Panc1 (cell line): ENCODE data around the gene TMOD2. TPM values are rescaled to one million over a fixed set of nuclear protein-coding genes. Genes with fewer than 3 reads are reported as not detected.
A peak's percentile ranks its signal among the peaks of the same experiment; 100 is the strongest.

Experiments
- ATAC-seq: fragments of 200-7000 bp; cut with Tn5 transposase; 2 replicates; pipeline ENCODE4 v1.9.1; 2020; ENCODE audit warnings: mild to moderate bottlenecking, moderate library complexity
- BruUV-seq: library from RNA; stranded (reverse); fragments of 400-500 nt; replicated peaks from 2 replicates; lab custom pipeline; 2021; lab: Mats Ljungman, UMichigan
- CTCF ChIA-PET: fragments of 300-600 bp; sonication (Branson Sonifier 250); formaldehyde crosslinking; loops from one replicate; lab custom pipeline; 2022; ENCODE audit warnings: antibody characterized with exemption; lab: Charles Lee
- POLR2A ChIA-PET: fragments of 300-600 bp; sonication (Branson Sonifier 250); formaldehyde crosslinking; loops from one replicate; lab custom pipeline; 2022; ENCODE audit warnings: antibody characterized with exemption; lab: Charles Lee
- DNase-seq: peaks from one replicate; pipeline ENCODE4 v3.0.0-alpha.2; 2010; ENCODE audit warnings: low read depth, low spot score
- H3K27ac ChIP-seq: 2 replicates; pipeline ENCODE4 v1.5.1; 2011; ENCODE audit warnings: mild to moderate bottlenecking, low read length, inconsistent platforms
- H3K27me3 ChIP-seq: fragments of 200-500 bp; sonication (Bioruptor generic); 2 replicates; pipeline ENCODE4 v1.6.0; 2014; ENCODE audit warnings: low read length, inconsistent platforms; ENCODE audit not compliant: control insufficient read depth, insufficient read depth
- H3K36me3 ChIP-seq: fragments of 200-500 bp; sonication (Bioruptor generic); 2 replicates; pipeline ENCODE4 v1.5.1; 2014; ENCODE audit warnings: inconsistent platforms, mild to moderate bottlenecking, low read length, moderate library complexity; ENCODE audit not compliant: control insufficient read depth, insufficient read depth
- H3K4me1 ChIP-seq: 2 replicates; pipeline ENCODE4 v1.5.1; 2011; ENCODE audit warnings: inconsistent platforms, mild to moderate bottlenecking, low read length, moderate library complexity; ENCODE audit not compliant: control insufficient read depth, insufficient read depth
- H3K4me3 ChIP-seq, 2 experiments: 2 replicates each; pipeline ENCODE4 v1.5.1; 2011 to 2012; ENCODE audit warnings: low read depth in 2 of 2, low read length in 2 of 2, mild to moderate bottlenecking in 2 of 2, inconsistent platforms in 1 of 2, moderate library complexity in 1 of 2
- H3K9me3 ChIP-seq: fragments of 200-500 bp; sonication (Bioruptor generic); 2 replicates; pipeline ENCODE4 v1.5.1; 2014; ENCODE audit warnings: low read depth, mild to moderate bottlenecking, inconsistent platforms, low read length, moderate library complexity; ENCODE audit not compliant: control insufficient read depth, insufficient read depth
- POLR2AphosphoS5 ChIP-seq: IDR thresholded peaks from 2 replicates; pipeline ENCODE4 v1.6.1; 2012; ENCODE audit warnings: mild to moderate bottlenecking, low read depth, low read length, moderate library complexity
- SIN3A ChIP-seq: IDR thresholded peaks from 2 replicates; pipeline ENCODE4 v1.6.1; 2012; ENCODE audit warnings: low read depth, mild to moderate bottlenecking, low read length, moderate library complexity, borderline replicate concordance; ENCODE audit not compliant: insufficient read depth
- TCF7L2 ChIP-seq: IDR thresholded peaks from 2 replicates; pipeline ENCODE4 v1.6.1; 2011; ENCODE audit warnings: mild to moderate bottlenecking, low read depth, low read length, inconsistent platforms
- in situ Hi-C: cut with HindIII; loops from 2 replicates; pipeline ENCODE4 v1.10.0; 2016; ENCODE audit warnings: low sequenced_read_pairs, low pct_unique_long_range_greater_than_20kb
- intact Hi-C: fragments of 100-400 bp; cut with micrococcal nuclease; formaldehyde crosslinking; loops from one replicate; pipeline ENCODE4 v1.10.0; 2022; ENCODE audit not compliant: unreplicated experiment
- total RNA-seq: library from RNA; stranded (reverse); gene quantifications from one replicate; pipeline ENCODE4 v1.2.1, GENCODE V29; 2021; ENCODE audit not compliant: unreplicated experiment
- TF ChIP-seq, protein P1 (sequence below): fragments of 450-650 bp; IDR thresholded peaks from 2 replicates; pipeline ENCODE4 v1.5.1; 2017; ENCODE audit warnings: mild to moderate bottlenecking
- TF ChIP-seq, protein P2 (sequence below), 2 experiments: IDR thresholded peaks; 2 replicates each; pipeline ENCODE4 v1.6.1; 2011 to 2012; ENCODE audit warnings: low read depth in 2 of 2, control low read depth in 1 of 2, low read length in 1 of 2, mild to moderate bottlenecking in 1 of 2, moderate library complexity in 1 of 2; ENCODE audit not compliant: insufficient read depth in 1 of 2

Gene TMOD2
- total RNA-seq, 1 experiment from 2014 or later = 1.7 TPM

DNA sequence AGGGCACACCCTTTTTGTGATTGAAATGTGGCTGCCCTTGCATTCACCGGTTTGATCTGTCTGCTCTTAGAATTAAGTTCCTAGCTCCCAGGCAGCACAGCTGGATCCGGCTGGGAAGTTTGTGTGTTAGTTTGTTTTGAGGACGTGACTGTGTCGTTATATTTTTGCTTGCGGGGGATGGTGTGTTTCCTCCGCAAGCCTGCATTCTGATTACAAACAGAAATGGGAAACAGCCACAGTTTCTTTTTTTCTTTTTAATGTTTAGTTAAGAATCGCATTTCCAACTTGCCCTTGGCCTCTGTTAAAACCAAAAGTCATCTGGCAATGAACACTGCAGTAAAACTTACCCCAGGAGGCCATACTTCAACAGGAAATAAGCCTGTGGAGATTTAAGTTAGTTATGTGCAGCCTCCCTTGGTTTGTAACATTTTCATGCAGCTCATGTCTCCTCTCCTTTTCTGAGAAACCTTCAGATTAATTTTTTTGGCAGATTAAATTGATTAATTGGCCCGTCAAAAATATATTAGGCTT, 78.9 kb downstream of the TMOD2 start:
- intact Hi-C loops (no loop called here), in situ Hi-C loops (no loop called here)
- ATAC-seq (no peak), DNase-seq (no peak)
- no peak for TF ChIP-seq POLR2AphosphoS5
- peak; percentile 36; the same call in 1 of the 2 replicates for TF ChIP-seq TCF7L2
- H3K36me3 ChIP-seq = no peaks in the 10 kb centered on the region; the same call in 1 of the 2 replicates
- no peaks in the 10 kb centered on the region for H3K9me3 ChIP-seq
- H3K27ac ChIP-seq = peak overlapping the region; percentile 84
- no peaks in the 10 kb centered on the region for H3K27me3 ChIP-seq
- POLR2A ChIA-PET = interaction anchor here (0.6 kb wide), 1 partner anchor 219 kb away, joined by 4 read pairs; no protein-coding TSS in a partner anchor
- H3K4me1 ChIP-seq = peaks cover 18% of the 10 kb centered on the region; the same call in 1 of the 2 replicates
- BruUV-seq = no TSS peak
- H3K4me3 ChIP-seq = peak overlapping the region; percentile 87 to 94
- CTCF ChIA-PET = no interaction called here

DNA sequence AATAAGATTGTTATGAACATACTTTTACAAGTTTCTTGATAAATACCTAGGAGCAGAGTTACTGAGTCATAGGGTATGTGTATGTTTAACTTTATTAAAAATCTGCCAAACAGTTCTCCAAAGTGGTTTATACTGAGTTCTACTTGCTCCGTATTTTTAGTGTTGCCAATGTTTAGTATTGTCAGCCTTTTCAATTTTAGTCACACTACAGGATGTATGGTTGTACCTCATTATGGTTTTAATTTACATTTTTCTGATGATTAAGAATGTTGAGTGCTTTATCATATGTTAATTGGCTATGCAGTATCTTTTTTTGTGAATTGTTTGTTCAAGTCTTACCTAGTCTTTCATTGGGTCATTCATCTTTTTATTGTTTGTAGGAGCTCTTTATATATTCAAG, 82.4 kb downstream of the TMOD2 start:
- Histone ChIP-seq H3K4me3 (no peak overlapping the region), H3K4me1 (peaks cover 35% of the 10 kb centered on the region), H3K27ac (no peak overlapping the region), H3K36me3 (no peaks in the 10 kb centered on the region; the same call in 1 of the 2 replicates), H3K27me3 (no peaks in the 10 kb centered on the region), H3K9me3 (no peaks in the 10 kb centered on the region)
- CTCF ChIA-PET = no interaction called here
- TF ChIP-seq SIN3A = no peak
- no peak for TF ChIP-seq POLR2AphosphoS5
- TF ChIP-seq, protein P1, sequence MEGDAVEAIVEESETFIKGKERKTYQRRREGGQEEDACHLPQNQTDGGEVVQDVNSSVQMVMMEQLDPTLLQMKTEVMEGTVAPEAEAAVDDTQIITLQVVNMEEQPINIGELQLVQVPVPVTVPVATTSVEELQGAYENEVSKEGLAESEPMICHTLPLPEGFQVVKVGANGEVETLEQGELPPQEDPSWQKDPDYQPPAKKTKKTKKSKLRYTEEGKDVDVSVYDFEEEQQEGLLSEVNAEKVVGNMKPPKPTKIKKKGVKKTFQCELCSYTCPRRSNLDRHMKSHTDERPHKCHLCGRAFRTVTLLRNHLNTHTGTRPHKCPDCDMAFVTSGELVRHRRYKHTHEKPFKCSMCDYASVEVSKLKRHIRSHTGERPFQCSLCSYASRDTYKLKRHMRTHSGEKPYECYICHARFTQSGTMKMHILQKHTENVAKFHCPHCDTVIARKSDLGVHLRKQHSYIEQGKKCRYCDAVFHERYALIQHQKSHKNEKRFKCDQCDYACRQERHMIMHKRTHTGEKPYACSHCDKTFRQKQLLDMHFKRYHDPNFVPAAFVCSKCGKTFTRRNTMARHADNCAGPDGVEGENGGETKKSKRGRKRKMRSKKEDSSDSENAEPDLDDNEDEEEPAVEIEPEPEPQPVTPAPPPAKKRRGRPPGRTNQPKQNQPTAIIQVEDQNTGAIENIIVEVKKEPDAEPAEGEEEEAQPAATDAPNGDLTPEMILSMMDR = no peak
- no peak for TF ChIP-seq TCF7L2
- TF ChIP-seq, protein P2, sequence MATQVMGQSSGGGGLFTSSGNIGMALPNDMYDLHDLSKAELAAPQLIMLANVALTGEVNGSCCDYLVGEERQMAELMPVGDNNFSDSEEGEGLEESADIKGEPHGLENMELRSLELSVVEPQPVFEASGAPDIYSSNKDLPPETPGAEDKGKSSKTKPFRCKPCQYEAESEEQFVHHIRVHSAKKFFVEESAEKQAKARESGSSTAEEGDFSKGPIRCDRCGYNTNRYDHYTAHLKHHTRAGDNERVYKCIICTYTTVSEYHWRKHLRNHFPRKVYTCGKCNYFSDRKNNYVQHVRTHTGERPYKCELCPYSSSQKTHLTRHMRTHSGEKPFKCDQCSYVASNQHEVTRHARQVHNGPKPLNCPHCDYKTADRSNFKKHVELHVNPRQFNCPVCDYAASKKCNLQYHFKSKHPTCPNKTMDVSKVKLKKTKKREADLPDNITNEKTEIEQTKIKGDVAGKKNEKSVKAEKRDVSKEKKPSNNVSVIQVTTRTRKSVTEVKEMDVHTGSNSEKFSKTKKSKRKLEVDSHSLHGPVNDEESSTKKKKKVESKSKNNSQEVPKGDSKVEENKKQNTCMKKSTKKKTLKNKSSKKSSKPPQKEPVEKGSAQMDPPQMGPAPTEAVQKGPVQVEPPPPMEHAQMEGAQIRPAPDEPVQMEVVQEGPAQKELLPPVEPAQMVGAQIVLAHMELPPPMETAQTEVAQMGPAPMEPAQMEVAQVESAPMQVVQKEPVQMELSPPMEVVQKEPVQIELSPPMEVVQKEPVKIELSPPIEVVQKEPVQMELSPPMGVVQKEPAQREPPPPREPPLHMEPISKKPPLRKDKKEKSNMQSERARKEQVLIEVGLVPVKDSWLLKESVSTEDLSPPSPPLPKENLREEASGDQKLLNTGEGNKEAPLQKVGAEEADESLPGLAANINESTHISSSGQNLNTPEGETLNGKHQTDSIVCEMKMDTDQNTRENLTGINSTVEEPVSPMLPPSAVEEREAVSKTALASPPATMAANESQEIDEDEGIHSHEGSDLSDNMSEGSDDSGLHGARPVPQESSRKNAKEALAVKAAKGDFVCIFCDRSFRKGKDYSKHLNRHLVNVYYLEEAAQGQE (IDR thresholded peaks at IDR 0.05; ENCODE audit: insufficient read depth in 1 of 2, low read depth in 2 of 2, low read length in 1 of 2) = no peak
- in situ Hi-C loops (no loop called here), intact Hi-C loops (no loop called here)
- POLR2A ChIA-PET = no interaction called here
- no TSS peak for BruUV-seq
- ATAC-seq (no peak), DNase-seq (no peak)

DNA sequence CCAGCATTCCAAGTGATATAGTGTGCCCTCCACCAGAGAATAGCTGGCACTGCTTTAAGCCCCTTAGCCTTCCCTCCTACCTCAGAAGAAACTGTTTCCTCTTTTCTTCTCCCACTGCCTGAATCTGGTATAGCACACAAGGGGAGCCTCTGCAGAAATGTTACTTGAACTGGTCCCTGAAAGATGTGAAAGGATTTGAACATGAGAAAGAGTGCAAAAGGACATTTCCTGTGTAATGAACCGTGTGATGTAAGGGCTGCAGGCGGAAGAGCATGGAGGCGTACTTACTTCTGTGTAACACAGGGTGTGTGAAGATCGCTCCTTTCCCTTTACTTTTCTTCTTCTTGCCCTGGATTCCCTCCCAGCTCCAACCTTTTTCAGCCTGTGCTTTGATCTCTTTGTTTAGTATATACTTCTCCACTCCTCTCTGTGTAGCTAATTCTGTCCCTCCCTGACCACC, 86.4 kb downstream of the TMOD2 start:
- H3K27me3 ChIP-seq = no peaks in the 10 kb centered on the region

More for the DNA sequence above, 86.4 kb downstream of the TMOD2 start:
- TF ChIP-seq TCF7L2 = peak; percentile 31; the same call in 1 of the 2 replicates
- TF ChIP-seq SIN3A = no peak
- TF ChIP-seq, protein P1 = no peak
- TF ChIP-seq, protein P2 (IDR thresholded peaks at IDR 0.05; ENCODE audit: insufficient read depth in 1 of 2, low read depth in 2 of 2, low read length in 1 of 2) = no peak
- Histone ChIP-seq H3K9me3 (no peaks in the 10 kb centered on the region), H3K4me3 (peak overlapping the region in 1 of 2 experiments; percentile 3; a peak in 1 of 4 replicates), H3K4me1 (peaks cover 38% of the 10 kb centered on the region), H3K27ac (peak overlapping the region; percentile 49), H3K36me3 (no peaks in the 10 kb centered on the region)
- ATAC-seq = peak; percentile 60
- in situ Hi-C loops (no loop called here), intact Hi-C loops (no loop called here)
- no TSS peak for BruUV-seq
- DNase-seq = no peak
- ChIA-PET POLR2A (no interaction called here), CTCF (interaction anchor here (0.6 kb wide), 1 partner anchor 891 kb away, joined by 4 read pairs; no protein-coding TSS in a partner anchor)
